GM18868 (cell line): ENCODE measurements around the gene AQP7.
"Not testable (repeated sequence)": the region's sequence is repeated elsewhere in the genome, so short reads cannot be mapped to it uniquely, and the experiment has no call there.

Experiments
- ATAC-seq: cut with Tn5 transposase; IDR thresholded peaks from one replicate; pipeline ENCODE4 v1.9.1; 2021; ENCODE audit warnings: mild to moderate bottlenecking, moderate library complexity; ENCODE audit not compliant: unreplicated experiment

AQP7 gene

DNA sequence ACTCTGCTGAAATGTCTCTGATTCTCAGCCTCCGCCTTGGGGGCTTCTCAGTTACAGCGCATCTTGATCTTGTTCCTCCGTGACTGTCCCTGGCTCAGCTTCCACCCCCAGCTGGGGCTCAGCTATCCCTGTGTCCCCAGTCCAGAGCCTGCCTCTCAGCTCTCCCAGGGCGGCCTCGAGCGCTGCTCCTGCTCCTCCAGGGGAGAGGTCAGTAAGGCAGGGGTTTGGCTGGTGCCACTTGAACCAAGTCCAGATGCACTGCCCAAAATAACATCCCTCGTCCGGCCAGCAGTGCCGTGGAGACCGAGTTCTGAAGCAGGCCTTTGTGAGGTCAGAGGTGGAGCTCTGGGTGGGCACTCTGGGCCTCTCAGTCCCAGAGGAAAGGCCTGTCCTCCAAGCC is at the start of gene AQP7:
TSS of gene AQP7 (minus strand) at position 198 of the 400 bp plus-strand sequence. CDS start 1,306 bp downstream, outside the sequence.
- ATAC-seq, result not testable (repeated sequence)

DNA sequence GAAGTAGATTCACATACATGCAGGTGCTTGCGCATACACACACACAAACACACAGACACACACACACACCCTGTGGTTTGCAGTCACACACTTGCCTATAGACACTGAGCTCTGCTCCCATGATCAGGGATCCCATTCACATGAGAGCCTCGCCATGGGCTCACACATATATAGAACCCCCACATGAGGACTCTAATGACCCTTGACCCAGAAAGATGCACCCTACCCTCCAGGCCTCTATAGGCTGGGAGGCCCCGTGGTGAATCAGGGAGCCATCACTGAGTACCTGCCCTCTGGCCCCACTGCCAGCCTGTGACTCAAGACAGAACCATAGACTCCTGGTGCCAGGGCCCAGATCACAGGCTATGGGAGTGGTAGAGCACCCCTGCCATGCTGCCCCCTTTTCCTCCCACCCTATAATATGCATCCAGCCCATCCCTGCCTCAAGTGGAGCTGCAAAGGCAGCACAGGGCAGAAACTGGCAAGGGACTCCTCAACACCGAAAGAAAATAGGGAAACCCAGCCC is 48.3 kb upstream of the AQP7 start:
- no peak for ATAC-seq

DNA sequence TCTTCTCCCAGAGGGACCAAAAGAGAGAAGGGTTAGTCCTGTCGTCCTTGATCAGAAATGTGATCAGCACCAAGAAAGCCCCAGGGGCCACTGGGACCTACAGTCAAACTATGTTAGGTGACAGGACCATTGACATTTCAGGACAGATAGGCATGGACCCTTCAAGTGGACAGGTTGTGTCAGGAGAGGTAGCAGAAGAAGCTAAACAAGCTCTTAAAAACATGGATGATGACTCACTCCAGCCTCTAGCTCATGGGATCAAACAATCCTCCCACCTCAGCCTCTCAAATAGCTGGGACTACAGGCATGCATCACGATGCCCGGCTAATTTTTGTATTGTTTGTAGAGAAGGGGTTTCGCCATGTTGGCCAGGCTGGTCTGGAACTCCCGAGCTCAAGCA is 47.3 kb upstream of the AQP7 start:
- no peak for ATAC-seq

DNA sequence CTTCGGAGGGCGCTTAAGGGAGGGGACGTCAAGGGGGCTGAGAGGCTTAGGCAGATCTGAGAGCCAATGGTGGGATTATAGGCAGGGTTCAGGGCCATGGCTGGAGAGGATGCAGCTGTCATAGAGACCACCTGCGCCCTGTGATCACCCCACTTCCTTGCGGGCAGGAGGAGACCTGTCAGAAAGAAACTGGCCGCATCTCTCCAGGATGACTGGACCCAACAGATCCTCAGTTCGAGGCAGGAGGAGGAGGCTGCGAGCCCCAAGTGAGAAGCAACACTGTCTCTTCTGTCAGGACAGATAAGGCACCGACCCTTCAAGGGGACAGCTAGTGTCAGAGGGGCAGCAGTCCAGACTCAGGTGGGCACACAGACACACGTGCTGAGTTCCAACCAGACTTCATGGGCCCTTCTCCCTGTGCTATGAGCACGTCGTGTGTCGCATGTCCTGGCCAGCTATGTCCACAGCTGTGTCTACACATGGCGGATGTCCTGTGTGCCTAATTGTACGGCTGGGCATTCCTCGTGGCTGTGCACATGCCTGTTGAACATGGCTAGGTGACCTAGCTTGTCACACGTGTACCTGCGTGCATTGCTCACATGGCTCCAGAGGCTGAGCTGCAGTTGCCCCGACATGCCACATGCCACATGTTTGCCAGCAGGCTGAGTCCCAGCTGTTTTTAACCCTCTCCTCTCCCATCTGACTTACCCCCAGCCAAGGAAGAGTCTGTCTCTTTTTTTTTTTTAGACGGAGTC is 45.6 kb upstream of the AQP7 start:
- ATAC-seq, result no peak

DNA sequence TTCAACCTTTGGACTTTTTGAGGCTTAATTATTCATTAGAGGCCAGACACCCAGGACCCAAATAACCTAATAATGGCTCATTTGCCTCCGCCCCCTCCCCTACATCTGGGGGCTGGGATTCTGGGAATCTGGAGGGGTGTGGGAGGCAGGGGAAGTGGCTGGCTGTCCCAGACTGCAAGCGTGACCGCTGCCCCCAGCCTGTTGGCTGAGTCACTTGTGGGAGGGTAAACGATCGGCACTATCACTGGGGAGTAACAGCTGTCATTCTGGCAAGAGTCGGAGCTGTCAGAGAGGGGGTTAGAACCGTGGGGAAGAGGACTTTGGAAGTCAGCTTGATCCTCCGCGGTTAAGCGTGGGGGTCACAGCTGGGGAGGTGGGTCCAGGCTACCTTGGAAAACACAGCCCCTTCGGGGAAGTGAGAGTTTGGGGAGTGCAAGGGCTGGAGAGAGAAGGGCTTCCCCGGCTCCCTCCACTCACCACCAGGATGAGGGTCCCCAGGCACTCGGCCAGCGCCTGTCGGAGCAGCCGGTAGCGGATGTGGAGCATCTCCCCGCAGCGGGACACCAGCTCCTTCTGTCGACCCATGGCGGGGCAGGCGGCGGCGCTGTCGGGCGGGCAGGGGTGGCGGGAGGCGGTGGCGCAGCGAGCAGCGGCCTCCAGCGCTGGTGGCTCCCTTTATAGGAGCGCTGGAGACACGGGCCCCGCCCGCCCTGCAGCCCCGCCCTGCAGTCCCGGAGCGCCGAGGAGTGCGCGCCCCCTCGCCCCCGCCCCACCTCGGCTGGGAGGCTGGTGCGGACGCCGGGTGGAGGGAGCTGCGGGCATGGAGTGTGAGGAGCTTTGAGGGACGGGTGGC is 44.8 kb upstream of the AQP7 start, which contains the start of gene AQP3:
TSS of gene AQP3 (minus strand) at position 648 of the 853 bp plus-strand sequence. CDS start at position 585, 63 bp downstream.
- peak; percentile 26 for ATAC-seq

DNA sequence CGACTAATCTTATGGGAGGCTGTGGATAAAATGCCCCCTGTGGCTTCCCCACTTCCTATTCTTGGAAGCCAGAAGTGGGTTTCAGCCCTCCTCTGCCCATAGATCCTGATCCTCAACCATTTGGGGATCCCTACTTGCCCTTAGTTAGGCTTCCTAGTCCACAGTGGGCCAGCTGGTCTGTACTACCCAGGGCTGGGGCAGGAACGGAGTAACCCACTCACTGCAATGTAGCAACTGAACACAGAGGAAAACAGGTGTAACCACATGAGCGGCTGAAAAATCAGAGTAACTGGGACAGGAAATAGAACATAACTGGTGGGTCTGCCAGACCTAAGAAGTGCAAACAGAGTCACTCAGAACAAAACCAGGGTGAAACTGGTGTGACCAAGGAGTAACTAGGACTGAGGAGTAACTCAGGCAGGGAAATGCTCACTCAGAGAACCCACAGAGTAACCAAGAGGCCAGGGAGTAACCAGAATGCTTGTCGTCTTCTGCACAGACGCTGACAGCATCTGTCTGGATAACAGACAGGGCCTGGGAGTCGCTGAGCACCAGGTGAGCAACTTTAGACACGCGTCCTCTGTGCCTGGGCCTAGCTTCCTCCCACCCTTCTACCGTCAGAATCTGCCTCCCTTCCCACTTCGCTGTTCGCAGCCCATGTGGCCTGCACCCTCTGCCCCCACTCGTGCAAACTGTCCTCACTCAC is 44.0 kb upstream of the AQP7 start:
- ATAC-seq, result peak; percentile 94

DNA sequence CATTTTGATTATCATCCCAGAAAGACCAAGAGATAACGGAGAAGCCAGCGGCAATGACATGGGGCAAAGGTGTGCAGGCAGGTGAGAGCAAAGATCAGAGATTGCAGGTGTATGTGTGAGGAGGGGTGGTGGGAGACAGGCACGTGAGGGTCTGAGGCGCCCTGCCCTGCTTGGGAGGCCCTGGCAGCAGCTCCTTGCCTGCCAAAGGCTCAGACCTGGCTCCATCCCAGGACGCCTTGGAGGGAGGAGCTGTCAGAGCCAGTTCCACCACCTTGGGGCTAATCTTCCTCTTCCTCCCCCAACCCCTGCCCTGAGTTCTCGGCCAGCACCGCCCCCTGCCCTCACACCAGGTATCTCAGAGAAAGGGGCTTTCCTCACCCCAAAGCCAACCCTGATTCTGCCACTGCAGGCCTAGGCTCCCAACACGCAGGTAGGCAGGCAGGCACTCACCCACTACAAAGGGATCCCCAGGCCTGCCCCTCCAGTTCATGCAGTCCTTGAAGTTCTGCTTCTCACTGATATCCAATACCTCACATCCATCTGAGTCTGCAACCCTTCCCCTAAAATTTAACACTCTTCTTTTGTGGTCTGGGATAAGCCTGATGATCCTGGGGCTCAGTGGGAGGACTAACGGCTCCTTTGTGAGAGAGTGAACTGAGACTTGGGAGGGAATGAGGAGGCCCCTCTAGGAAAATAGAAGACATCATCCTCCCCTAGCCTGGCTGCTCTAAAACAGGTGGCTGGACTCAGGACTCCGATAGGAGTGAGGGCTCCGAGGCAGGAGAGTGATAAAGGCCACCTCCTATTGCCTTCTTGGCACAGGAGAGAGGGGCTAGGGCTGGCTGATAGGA is 43.2 kb upstream of the AQP7 start:
- ATAC-seq, result no peak

DNA sequence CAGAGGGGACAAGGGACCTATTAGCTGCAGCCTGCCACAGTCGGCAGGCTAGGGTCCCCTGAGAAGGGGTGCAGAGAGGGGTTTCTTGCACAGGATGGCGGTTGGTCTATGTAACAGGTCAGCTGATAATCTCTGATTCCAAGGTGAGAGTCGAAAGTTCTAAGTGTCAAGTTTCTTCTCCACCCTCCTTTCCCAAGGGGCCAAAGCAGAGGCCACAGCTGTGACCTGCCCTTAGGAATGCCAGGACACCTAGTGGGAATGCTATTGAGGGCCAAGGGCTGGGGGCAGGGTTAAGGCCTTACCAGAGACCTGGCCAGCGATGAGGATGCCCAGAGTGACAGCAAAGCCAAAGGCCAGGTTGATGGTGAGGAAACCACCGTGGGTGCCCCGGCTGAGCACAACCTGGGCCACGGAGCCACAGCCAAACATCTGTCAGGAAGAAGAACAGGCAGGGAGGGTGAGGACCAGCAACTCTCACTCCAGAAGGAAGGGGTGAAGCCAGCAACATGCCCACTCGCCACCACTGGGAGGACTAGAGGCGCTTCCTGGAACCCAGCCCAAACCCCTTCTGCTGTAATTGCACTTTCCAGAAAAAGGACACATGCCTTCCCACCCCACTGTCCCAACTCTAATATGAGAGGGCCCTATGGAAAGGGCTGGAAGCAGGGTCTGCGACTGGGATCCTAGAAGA is 41.2 kb upstream of the AQP7 start:
- ATAC-seq, result no peak

DNA sequence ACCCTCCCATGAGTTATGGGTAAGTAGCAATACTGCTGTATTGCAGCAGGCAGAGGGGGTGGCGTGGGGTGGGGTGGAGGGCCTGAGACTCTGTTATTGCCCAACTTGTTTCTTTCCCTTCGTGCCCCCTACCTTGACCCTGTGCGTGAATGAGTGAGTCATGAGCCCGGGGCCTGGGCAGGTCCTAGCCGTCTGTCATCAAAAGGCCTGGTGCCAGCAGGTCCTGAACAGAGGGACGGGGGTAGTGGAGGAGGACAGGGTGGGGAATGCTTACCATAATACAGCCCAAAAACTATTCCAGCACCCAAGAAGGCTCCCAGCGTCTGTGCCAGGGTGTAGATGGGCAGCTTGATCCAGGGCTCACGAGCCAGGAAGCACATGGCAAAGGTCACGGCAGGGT is 40.7 kb upstream of the AQP7 start:
- no peak for ATAC-seq

DNA sequence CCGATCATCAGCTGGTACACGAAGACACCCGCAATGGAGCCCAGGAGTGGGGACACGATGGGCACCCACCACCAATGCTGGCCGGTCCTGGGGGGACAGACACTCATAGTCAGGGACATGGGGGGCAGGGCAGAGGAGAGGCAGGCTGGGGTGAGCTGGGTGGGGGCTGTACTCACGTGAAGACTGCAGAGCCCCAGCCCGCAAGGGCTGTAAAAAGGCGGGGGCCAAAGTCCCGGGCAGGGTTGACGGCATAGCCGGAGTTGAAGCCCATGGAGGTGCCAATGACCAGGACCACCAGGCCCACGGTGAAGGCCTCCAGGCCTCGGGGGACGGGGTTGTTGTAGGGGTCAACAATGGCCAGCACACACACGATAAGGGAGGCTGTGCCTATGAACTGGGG is 39.8 kb upstream of the AQP7 start:
- no peak for ATAC-seq

DNA sequence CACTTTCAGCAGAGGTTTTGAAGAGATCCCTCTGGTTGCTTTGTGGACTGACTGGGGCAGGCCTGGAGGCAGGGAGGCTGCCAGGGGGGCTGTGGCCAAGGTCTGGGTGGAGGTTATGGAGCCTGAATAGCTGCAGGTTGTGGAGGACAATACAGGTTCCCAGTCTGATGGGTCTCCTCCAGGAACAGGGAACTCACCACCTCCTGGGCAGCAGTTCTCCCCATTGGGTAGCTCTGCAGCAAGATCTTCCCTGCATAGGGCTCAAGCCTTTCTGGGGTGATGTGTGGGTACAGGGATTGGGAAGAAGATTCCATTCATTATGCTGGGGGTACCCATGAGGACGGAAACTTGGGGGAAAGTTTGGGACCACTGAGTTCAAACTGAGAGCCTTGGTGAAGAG is 38.2 kb upstream of the AQP7 start:
- ATAC-seq, result no peak

DNA sequence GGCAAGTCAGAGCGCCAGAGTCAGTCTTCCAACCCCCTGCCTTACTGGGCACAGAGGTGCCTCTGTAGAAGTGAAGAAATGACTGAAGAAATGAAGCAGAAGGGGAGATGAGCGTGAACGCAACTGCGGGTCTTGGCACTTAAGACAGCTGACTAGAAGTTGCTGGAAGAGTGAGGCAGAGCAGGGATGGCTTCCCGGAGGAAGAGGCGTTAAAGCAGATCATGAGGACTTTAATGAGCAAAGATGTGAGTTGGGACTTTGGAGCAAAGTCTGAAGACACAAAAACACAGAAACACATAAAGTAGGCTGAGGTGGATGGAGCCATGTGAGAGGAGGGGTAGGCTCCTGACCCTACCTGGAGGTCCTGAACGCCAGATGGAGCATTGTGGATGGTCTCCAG is 37.8 kb upstream of the AQP7 start:
- ATAC-seq, result no peak

DNA sequence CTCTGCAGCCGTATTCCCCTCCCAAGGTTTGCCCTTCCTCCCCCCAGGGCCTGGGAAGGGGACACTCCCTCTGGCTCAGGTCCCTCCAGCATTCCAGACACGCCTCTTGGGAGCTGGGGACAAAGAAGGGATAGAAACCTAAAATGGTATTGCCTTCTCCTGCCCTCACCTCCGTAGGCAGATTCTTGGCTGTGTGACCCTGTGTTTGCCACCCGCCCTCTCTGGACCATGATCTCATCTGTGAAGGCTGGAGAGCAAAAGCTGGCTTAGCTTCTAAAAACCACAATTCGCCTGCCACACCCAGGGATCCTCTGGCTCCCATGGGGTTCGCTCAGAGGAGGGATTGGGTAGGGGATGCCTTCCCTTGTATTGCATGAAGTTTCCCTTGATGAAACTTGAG is 37.4 kb upstream of the AQP7 start:
- ATAC-seq, result no peak

DNA sequence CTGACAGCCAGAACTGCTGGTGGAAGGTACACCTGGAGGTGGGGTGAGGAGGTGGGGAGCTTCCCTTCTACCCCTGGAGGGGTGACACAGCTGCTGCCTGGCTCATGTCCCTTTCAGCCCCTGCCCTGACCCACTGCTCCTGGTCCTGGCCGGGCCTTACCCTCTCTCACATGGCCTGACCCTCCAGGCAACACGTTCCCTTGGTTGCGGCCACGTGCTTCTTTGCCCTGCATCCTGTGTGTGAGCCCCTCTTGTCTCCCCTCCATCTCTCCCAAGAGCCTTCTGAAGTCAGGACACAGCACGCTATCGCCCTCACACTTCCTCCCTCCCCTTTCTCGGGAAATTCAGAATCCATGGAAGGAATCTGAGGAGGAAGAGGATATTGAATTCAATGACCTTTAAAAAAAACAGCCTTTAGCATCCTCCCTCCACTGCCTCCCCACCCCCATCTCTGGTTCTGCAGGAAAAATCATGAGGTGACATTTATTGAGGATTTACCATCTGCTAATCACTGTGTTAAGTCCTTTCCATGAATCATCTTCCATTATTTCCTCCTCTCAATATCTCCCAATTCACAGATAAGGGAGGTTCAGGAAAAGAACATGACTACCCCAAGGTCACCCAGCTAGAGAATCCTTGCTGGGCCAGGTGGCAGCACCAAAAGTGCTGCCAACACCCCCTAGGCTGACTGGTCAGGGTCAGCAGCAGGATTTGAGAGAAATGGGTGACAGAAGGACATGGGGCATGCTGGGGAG is 36.7 kb upstream of the AQP7 start:
- no peak for ATAC-seq

DNA sequence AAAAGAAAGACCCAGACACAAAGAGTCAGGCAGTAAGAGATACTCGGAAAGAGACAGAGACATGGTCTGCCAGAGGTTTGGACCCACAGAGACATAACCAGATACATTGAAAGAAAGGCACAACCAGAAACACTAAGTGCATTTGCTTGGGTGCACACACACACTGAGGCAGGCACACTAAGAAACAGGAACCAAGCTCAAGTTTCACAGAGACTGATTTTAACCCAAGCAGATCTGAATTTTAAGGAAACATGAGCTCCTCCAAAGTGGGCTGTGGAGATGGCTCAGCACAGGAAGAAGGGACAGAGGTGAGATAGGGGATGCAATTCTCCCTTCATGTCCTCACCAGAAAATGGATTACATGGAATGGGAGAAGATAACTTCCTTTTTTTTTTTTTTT is 35.5 kb upstream of the AQP7 start:
- ATAC-seq, result no peak

DNA sequence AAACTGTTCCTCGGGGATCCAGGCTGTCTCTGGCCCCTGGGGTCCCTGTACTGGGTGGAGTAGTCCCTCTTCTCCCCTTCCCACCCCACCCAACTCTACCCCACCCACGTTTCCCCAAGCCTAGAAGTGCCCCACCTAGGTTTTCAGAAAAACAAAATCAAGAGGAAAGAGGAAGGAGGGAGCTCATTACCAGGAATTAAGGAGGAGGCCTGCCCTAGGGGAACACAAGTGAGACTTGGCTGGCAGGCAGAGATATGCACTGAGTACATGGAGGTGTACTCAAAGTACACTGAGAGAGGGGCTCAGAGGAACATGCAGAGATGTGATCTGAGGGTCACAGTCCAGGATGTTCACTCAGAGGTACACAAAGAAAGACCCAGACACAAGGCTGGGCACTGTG is 34.8 kb upstream of the AQP7 start:
- ATAC-seq, result no peak

DNA sequence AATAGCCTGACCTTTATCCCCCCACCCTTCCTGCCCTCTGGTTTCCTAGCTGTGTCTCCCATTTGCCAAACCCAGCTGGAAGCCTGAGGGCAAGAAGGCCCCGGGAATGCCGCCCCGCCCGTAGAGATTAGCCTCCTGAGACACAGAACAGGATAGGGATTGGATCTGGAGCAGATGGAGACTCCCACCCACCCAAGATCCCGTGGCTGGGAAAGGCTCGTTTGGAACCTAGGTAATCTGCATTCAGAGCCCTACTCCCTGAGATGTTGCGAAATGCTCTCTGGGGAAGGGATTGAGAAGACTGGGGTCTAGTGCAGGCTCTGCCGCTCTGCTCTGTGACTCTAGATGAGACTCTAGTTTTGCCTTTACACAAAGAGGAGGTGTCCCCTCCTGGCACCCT is 34.1 kb upstream of the AQP7 start:
- ATAC-seq, result no peak

DNA sequence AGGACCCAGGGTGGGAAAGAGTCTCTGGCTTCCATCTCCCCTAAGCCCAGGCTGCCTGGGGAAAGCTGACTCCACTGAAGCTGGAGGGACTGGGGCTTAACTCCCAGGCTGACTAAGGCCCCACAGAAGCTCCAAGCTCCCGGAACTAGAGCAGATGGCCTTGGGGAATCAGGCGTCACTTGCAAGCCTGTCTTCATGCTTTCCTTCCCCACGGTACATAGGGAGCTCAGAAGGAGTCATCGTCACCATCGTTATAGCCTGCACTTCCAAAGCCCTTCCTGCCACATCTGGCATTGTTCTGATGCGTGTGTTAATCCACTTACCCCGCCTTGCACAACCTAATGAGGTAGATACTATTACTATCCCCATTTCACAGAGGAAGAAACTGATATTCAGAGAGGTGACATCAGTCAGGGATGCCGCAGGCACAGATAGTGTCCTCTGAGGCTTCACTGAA is 33.5 kb upstream of the AQP7 start:
- ATAC-seq, result no peak
